ENCODE data around the gene NDUFS8. TPM values are rescaled to one million over a fixed set of nuclear protein-coding genes. Genes with fewer than 3 reads are reported as not detected.

NDUFS8 gene
- total RNA-seq, 1 experiment from 2014 or later = 221 TPM

GRCh38 chr11:68064926-68065325 lies 34.4 kb downstream of the NDUFS8 start:
- Mint-ChIP-seq H3K9me3 (no peaks in the 10 kb centered on the region), H3K27me3 (ENCODE audit: low read depth) (no peaks in the 10 kb centered on the region), H3K36me3 (peaks cover 84% of the 10 kb centered on the region), H3K4me3 (no peak overlapping the region), H3K27ac (no peak overlapping the region), H3K4me1 (no peaks in the 10 kb centered on the region)
- DNase-seq (ENCODE audit: low spot score) (no peak), ATAC-seq (no peak)
- POLR2A ChIA-PET = no interaction called here
- CTCF ChIA-PET = no interaction called here
- no peak for TF ChIP-seq MYBL2 (CRISPR knock-in tag; IDR thresholded peaks at IDR 0.05)
- TF ChIP-seq CREM (CRISPR knock-in tag; IDR thresholded peaks at IDR 0.05) = no peak
- TF ChIP-seq ZNF121 (CRISPR knock-in tag; IDR thresholded peaks at IDR 0.05) = no peak
- no peak for TF ChIP-seq SMAD4 (CRISPR knock-in tag; IDR thresholded peaks at IDR 0.05)
- no peak for TF ChIP-seq EMX1 (CRISPR knock-in tag; IDR thresholded peaks at IDR 0.05)
- TF ChIP-seq ZNF232 (CRISPR knock-in tag; IDR thresholded peaks at IDR 0.05) = no peak
- no peak for TF ChIP-seq ZNF281 (CRISPR knock-in tag; IDR thresholded peaks at IDR 0.05)
- TF ChIP-seq AR (CRISPR knock-in tag; IDR thresholded peaks at IDR 0.05) = no peak
- TF ChIP-seq NFE2L1 (CRISPR knock-in tag; IDR thresholded peaks at IDR 0.05) = no peak
- TF ChIP-seq HMGXB4 (CRISPR knock-in tag; IDR thresholded peaks at IDR 0.05) = no peak
- TF ChIP-seq, protein P1, sequence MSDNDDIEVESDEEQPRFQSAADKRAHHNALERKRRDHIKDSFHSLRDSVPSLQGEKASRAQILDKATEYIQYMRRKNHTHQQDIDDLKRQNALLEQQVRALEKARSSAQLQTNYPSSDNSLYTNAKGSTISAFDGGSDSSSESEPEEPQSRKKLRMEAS (CRISPR knock-in tag; IDR thresholded peaks at IDR 0.05) = no peak
- TF ChIP-seq, protein P2, sequence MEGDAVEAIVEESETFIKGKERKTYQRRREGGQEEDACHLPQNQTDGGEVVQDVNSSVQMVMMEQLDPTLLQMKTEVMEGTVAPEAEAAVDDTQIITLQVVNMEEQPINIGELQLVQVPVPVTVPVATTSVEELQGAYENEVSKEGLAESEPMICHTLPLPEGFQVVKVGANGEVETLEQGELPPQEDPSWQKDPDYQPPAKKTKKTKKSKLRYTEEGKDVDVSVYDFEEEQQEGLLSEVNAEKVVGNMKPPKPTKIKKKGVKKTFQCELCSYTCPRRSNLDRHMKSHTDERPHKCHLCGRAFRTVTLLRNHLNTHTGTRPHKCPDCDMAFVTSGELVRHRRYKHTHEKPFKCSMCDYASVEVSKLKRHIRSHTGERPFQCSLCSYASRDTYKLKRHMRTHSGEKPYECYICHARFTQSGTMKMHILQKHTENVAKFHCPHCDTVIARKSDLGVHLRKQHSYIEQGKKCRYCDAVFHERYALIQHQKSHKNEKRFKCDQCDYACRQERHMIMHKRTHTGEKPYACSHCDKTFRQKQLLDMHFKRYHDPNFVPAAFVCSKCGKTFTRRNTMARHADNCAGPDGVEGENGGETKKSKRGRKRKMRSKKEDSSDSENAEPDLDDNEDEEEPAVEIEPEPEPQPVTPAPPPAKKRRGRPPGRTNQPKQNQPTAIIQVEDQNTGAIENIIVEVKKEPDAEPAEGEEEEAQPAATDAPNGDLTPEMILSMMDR (IDR thresholded peaks at IDR 0.05) = no peak
- TF ChIP-seq TCF7 (CRISPR knock-in tag; IDR thresholded peaks at IDR 0.05; ENCODE audit: low read depth) = no peak
- TF ChIP-seq FOXJ3 (CRISPR knock-in tag; IDR thresholded peaks at IDR 0.05; ENCODE audit: borderline replicate concordance) = no peak
- no peak for TF ChIP-seq GABPB1 (CRISPR knock-in tag; IDR thresholded peaks at IDR 0.05)
- no peak for TF ChIP-seq JAZF1 (CRISPR knock-in tag; IDR thresholded peaks at IDR 0.05)
- TF ChIP-seq CREB1 (CRISPR knock-in tag; IDR thresholded peaks at IDR 0.05) = no peak
- no peak for TF ChIP-seq NR2C2 (CRISPR knock-in tag; IDR thresholded peaks at IDR 0.05)
- TF ChIP-seq PRRX2 (CRISPR knock-in tag; IDR thresholded peaks at IDR 0.05) = no peak
- TF ChIP-seq, protein P3, sequence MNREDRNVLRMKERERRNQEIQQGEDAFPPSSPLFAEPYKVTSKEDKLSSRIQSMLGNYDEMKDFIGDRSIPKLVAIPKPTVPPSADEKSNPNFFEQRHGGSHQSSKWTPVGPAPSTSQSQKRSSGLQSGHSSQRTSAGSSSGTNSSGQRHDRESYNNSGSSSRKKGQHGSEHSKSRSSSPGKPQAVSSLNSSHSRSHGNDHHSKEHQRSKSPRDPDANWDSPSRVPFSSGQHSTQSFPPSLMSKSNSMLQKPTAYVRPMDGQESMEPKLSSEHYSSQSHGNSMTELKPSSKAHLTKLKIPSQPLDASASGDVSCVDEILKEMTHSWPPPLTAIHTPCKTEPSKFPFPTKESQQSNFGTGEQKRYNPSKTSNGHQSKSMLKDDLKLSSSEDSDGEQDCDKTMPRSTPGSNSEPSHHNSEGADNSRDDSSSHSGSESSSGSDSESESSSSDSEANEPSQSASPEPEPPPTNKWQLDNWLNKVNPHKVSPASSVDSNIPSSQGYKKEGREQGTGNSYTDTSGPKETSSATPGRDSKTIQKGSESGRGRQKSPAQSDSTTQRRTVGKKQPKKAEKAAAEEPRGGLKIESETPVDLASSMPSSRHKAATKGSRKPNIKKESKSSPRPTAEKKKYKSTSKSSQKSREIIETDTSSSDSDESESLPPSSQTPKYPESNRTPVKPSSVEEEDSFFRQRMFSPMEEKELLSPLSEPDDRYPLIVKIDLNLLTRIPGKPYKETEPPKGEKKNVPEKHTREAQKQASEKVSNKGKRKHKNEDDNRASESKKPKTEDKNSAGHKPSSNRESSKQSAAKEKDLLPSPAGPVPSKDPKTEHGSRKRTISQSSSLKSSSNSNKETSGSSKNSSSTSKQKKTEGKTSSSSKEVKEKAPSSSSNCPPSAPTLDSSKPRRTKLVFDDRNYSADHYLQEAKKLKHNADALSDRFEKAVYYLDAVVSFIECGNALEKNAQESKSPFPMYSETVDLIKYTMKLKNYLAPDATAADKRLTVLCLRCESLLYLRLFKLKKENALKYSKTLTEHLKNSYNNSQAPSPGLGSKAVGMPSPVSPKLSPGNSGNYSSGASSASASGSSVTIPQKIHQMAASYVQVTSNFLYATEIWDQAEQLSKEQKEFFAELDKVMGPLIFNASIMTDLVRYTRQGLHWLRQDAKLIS (CRISPR knock-in tag; IDR thresholded peaks at IDR 0.05; ENCODE audit: borderline replicate concordance) = no peak

Data from WTC11 (cell line).